ENCODE data around the gene BOK.

DNA sequence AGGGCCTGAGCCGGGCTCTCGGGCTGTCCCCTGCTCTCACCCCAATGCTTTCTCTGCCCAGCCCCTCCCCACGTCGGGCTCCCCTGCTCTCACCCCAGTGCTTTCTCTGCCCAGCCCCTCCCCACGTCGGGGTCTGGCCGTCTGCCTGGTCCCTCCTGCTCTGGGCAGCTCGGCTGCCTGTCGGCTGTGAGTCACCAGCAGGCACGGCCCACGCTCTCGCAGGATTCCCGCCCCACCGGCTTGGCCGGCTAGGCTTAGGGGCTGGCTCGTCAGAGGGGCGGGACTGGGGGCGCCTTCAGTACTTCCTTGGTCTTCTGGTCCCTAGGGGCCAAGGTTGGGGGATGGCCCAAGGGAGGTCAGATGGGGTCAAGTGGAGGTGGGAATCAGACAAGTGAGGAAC, 3.3 kb downstream of the BOK start:
- TF ChIP-seq POLR2A (IDR thresholded peaks at IDR 0.05): no peak
- TF ChIP-seq, protein P1, sequence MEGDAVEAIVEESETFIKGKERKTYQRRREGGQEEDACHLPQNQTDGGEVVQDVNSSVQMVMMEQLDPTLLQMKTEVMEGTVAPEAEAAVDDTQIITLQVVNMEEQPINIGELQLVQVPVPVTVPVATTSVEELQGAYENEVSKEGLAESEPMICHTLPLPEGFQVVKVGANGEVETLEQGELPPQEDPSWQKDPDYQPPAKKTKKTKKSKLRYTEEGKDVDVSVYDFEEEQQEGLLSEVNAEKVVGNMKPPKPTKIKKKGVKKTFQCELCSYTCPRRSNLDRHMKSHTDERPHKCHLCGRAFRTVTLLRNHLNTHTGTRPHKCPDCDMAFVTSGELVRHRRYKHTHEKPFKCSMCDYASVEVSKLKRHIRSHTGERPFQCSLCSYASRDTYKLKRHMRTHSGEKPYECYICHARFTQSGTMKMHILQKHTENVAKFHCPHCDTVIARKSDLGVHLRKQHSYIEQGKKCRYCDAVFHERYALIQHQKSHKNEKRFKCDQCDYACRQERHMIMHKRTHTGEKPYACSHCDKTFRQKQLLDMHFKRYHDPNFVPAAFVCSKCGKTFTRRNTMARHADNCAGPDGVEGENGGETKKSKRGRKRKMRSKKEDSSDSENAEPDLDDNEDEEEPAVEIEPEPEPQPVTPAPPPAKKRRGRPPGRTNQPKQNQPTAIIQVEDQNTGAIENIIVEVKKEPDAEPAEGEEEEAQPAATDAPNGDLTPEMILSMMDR (IDR thresholded peaks at IDR 0.05): no peak

Data from vagina (tissue), 2 donors.